NCI-H2227 treated with DMSO at 0.1 percent for 48 hours (cell line): ENCODE measurements around the gene RNU1-4.
"Not testable (repeated sequence)": the region's sequence is repeated elsewhere in the genome, so short reads cannot be mapped to it uniquely, and the experiment has no call there.

Source experiments
- DNase-seq: peaks from one replicate; lab custom pipeline; 2025; lab: John Stamatoyannopoulos, UW

Gene RNU1-4

GRCh38 chr1:16770139-16770759 is 29.9 kb downstream of the RNU1-4 start:
- DNase-seq = not testable (repeated sequence)

GRCh38 chr1:16770896-16771446 is 30.7 kb downstream of the RNU1-4 start:
- not testable (repeated sequence) for DNase-seq

GRCh38 chr1:16772275-16773204 is 32.2 kb downstream of the RNU1-4 start:
- not testable (repeated sequence) for DNase-seq

- DNase-seq = not testable (repeated sequence)
These were observed 32.9 kb downstream of the RNU1-4 start for GRCh38 chr1:16773205-16773596.

- not testable (repeated sequence) for DNase-seq
These were observed 33.4 kb downstream of the RNU1-4 start for GRCh38 chr1:16773723-16774122.

- DNase-seq = not testable (repeated sequence)
These were observed 34.5 kb downstream of the RNU1-4 start for GRCh38 chr1:16774773-16775172.

- DNase-seq = not testable (repeated sequence)
These were observed 35.0 kb downstream of the RNU1-4 start for GRCh38 chr1:16775290-16775689.

GRCh38 chr1:16776248-16776647 is 35.9 kb downstream of the RNU1-4 start:
- DNase-seq = not testable (repeated sequence)

GRCh38 chr1:16776835-16777234 is 36.5 kb downstream of the RNU1-4 start:
- not testable (repeated sequence) for DNase-seq

GRCh38 chr1:16777821-16778220 is 37.5 kb downstream of the RNU1-4 start:
- DNase-seq = not testable (repeated sequence)

GRCh38 chr1:16779525-16779924 is 39.2 kb downstream of the RNU1-4 start:
- DNase-seq = not testable (repeated sequence)

GRCh38 chr1:16781033-16781432 is 40.7 kb downstream of the RNU1-4 start:
- DNase-seq = not testable (repeated sequence)

GRCh38 chr1:16781625-16782024 is 41.3 kb downstream of the RNU1-4 start:
- not testable (repeated sequence) for DNase-seq

GRCh38 chr1:16784955-16785354 is 44.6 kb downstream of the RNU1-4 start:
- DNase-seq = not testable (repeated sequence)

- not testable (repeated sequence) for DNase-seq
These were observed 46.0 kb downstream of the RNU1-4 start for GRCh38 chr1:16786362-16786761.

GRCh38 chr1:16787175-16787574 is 46.9 kb downstream of the RNU1-4 start:
- not testable (repeated sequence) for DNase-seq

- not testable (repeated sequence) for DNase-seq
These were observed 47.4 kb downstream of the RNU1-4 start for GRCh38 chr1:16787711-16788110.
